Naive thymus-derived CD4-positive, alpha-beta T cell (primary cell): ENCODE results near the gene HOXB7. TPM values are rescaled to one million over a fixed set of nuclear protein-coding genes. Genes with fewer than 3 reads are reported as not detected.
A peak's percentile ranks its signal among the peaks of the same experiment; 100 is the strongest.

Experiments
- ATAC-seq: fragments of 150-1000 bp; cut with Tn5 transposase; 2 replicates; pipeline ENCODE4 v1.10.0; 2021; ENCODE audit warnings: mild to moderate bottlenecking, moderate library complexity
- CTCF ChIA-PET: fragments of 350-600 bp; sonication (Branson Sonifier 250); formaldehyde crosslinking; loops from one replicate; lab custom pipeline; 2021; ENCODE audit warnings: antibody characterized with exemption; lab: Charles Lee
- POLR2A ChIA-PET: fragments of 350-600 bp; sonication (Branson Sonifier 250); formaldehyde crosslinking; loops from one replicate; lab custom pipeline; 2021; ENCODE audit warnings: antibody characterized with exemption, inconsistent platforms; lab: Charles Lee
- DNase-seq, 9 donors: peaks; one replicate each; pipeline versions ENCODE4 v3.0.0 to v3.0.0-alpha.2; 2020 to 2022; ENCODE audit warnings: mixed read lengths in 1 of 9
- H3K27ac ChIP-seq: one replicate; pipeline ENCODE4 v1.7.0; 2013; ENCODE audit warnings: mild to moderate bottlenecking, low read depth, low read length, moderate library complexity
- H3K27me3 ChIP-seq, 2 donors: one replicate each; pipeline ENCODE4 v1.7.0; 2013; ENCODE audit warnings: low read length in 2 of 2, mild to moderate bottlenecking in 2 of 2, moderate library complexity in 2 of 2; ENCODE audit not compliant: control insufficient read depth in 2 of 2, insufficient read depth in 2 of 2
- H3K36me3 ChIP-seq, 3 experiments: 1 replicate in 2 of 3; 2 replicates in 1 of 3; pipeline ENCODE4 v1.7.0; 2013; ENCODE audit warnings: low read length in 3 of 3, mild to moderate bottlenecking in 3 of 3, moderate library complexity in 1 of 3; ENCODE audit not compliant: insufficient read depth in 3 of 3, control insufficient read depth in 2 of 3
- H3K4me1 ChIP-seq, 2 donors: one replicate each; pipeline ENCODE4 v1.7.0; 2013; ENCODE audit warnings: low read length in 2 of 2, mild to moderate bottlenecking in 2 of 2, moderate library complexity in 1 of 2; ENCODE audit not compliant: control insufficient read depth in 2 of 2, insufficient read depth in 2 of 2
- H3K4me3 ChIP-seq: 2 replicates; pipeline ENCODE4 v1.7.0; 2013; ENCODE audit warnings: mild to moderate bottlenecking, low read length
- H3K9me3 ChIP-seq, 3 experiments: 1 replicate in 2 of 3; 2 replicates in 1 of 3; pipeline ENCODE4 v1.7.0; 2013; ENCODE audit warnings: low read length in 3 of 3; ENCODE audit not compliant: control insufficient read depth in 2 of 3
- H3K27ac Mint-ChIP-seq, 9 donors: one replicate each; pipeline ENCODE4 v1.8.0; 2020 to 2022; ENCODE audit warnings: mixed read lengths in 9 of 9, mild to moderate bottlenecking in 8 of 9, moderate library complexity in 5 of 9, inconsistent platforms in 2 of 9
- H3K27me3 Mint-ChIP-seq, 5 donors: one replicate each; pipeline ENCODE4 v1.8.0; 2021 to 2022; ENCODE audit warnings: mixed read lengths in 5 of 5, mild to moderate bottlenecking in 1 of 5
- H3K36me3 Mint-ChIP-seq, 5 donors: one replicate each; pipeline ENCODE4 v1.8.0; 2020 to 2022; ENCODE audit warnings: mixed read lengths in 5 of 5, mild to moderate bottlenecking in 3 of 5, inconsistent platforms in 1 of 5
- H3K4me1 Mint-ChIP-seq, 7 donors: one replicate each; pipeline ENCODE4 v1.8.0; 2020 to 2022; ENCODE audit warnings: mixed read lengths in 7 of 7, mild to moderate bottlenecking in 3 of 7, inconsistent platforms in 1 of 7
- H3K4me3 Mint-ChIP-seq, 10 donors: one replicate each; pipeline ENCODE4 v1.8.0; 2020 to 2022; ENCODE audit warnings: mild to moderate bottlenecking in 10 of 10, mixed read lengths in 10 of 10, moderate library complexity in 6 of 10, inconsistent platforms in 2 of 10
- H3K9me3 Mint-ChIP-seq, 11 donors: one replicate each; pipeline ENCODE4 v1.8.0; 2020 to 2022; ENCODE audit warnings: mixed read lengths in 11 of 11, mild to moderate bottlenecking in 4 of 11, inconsistent platforms in 1 of 11, moderate library complexity in 1 of 11
- intact Hi-C, 2 donors: fragments of 100-400 bp; cut with micrococcal nuclease; formaldehyde crosslinking; loops; one replicate each; pipeline ENCODE4 v1.15.1; 2023
- polyA plus RNA-seq, 2 donors: library from polyadenylated mRNA; unstranded; fragments of 300-500 nt; fragmentation: Illumina TruSeq; gene quantifications; one replicate each; pipeline ENCODE4 v1.2.3, GENCODE V29; 2021
- total RNA-seq, 6 experiments: library from RNA in 5 of 6; stranded (reverse) in 5 of 6; gene quantifications; 1 replicate in 5 of 6; 2 replicates in 1 of 6; pipeline ENCODE4 v1.2.3 and lab custom pipeline; 2021 to 2026

HOXB7 gene
- total and polyA plus RNA-seq, 7 experiments from 2014 or later, result 0.31 TPM; not detected in 6

GRCh38 chr17:48642843-48643696 lies 32.3 kb upstream of the HOXB7 start:
- Histone ChIP-seq H3K9me3 (no peaks in the 10 kb centered on the region), H3K4me1 (peaks cover 0 to 12% of the 10 kb centered on the region in 2 donors), H3K36me3 (no peaks in the 10 kb centered on the region), H3K27me3 (peaks cover 0 to 47% of the 10 kb centered on the region in 2 donors), H3K4me3 (no peak overlapping the region), H3K27ac (no peak overlapping the region)
- peaks cover 0 to 3% (median 0%) of the 10 kb centered on the region in 11 donors for H3K9me3 Mint-ChIP-seq
- DNase-seq (no peak), ATAC-seq (no peak)
- intact Hi-C loops, result loop anchor here in 1 of 2 donors (5.0 kb wide), 1 partner anchor 84 kb away; the partner anchor contains the start of gene HOXB13
- H3K4me3 Mint-ChIP-seq, result peak overlapping the region in 1 of 10 donors; percentile 49
- CTCF ChIA-PET, result no interaction called here
- peaks cover 15 to 31% (median 20%) of the 10 kb centered on the region in 7 donors for H3K4me1 Mint-ChIP-seq
- peaks cover 78 to 97% (median 89%) of the 10 kb centered on the region in 5 donors for H3K27me3 Mint-ChIP-seq
- POLR2A ChIA-PET, result no interaction called here
- H3K36me3 Mint-ChIP-seq, result no peaks in the 10 kb centered on the region
- no peak overlapping the region for H3K27ac Mint-ChIP-seq

GRCh38 chr17:48642059-48642842 lies 31.4 kb upstream of the HOXB7 start:
- H3K4me3 Mint-ChIP-seq, result peak overlapping the region in 6 of 10 donors; percentile 25 to 52 (median 46)
- Histone ChIP-seq H3K36me3 (no peaks in the 10 kb centered on the region), H3K27me3 (peaks cover 0 to 45% of the 10 kb centered on the region in 2 donors), H3K27ac (no peak overlapping the region), H3K4me1 (peaks cover 0 to 12% of the 10 kb centered on the region in 2 donors), H3K9me3 (no peaks in the 10 kb centered on the region), H3K4me3 (no peak overlapping the region)
- H3K27me3 Mint-ChIP-seq, result peaks cover 79 to 98% (median 89%) of the 10 kb centered on the region in 5 donors
- peaks cover 9 to 24% (median 15%) of the 10 kb centered on the region in 7 donors for H3K4me1 Mint-ChIP-seq
- H3K27ac Mint-ChIP-seq, result no peak overlapping the region
- no peaks in the 10 kb centered on the region for H3K36me3 Mint-ChIP-seq
- POLR2A ChIA-PET, result no interaction called here
- ATAC-seq, result no peak
- CTCF ChIA-PET, result no interaction called here
- DNase-seq, result no peak
- peaks cover 0 to 3% (median 0%) of the 10 kb centered on the region in 11 donors for H3K9me3 Mint-ChIP-seq
- intact Hi-C loops, result loop anchor here in 1 of 2 donors (5.0 kb wide), 1 partner anchor 85 kb away; the partner anchor contains the start of gene HOXB13

- H3K27me3 ChIP-seq, result peaks cover 3 to 49% of the 10 kb centered on the region in 2 donors
Measured at GRCh38 chr17:48641541-48642058, 30.8 kb upstream of the HOXB7 start.

GRCh38 chr17:48640858-48641180 lies 30.0 kb upstream of the HOXB7 start:
- DNase-seq (no peak), ATAC-seq (no peak)
- H3K9me3 ChIP-seq, result no peaks in the 10 kb centered on the region
- Mint-ChIP-seq H3K4me1 (peaks cover 11 to 27% (median 18%) of the 10 kb centered on the region in 7 donors), H3K27me3 (peaks cover 88 to 100% (median 94%) of the 10 kb centered on the region in 5 donors), H3K36me3 (no peaks in the 10 kb centered on the region), H3K9me3 (peaks cover 0 to 3% (median 0%) of the 10 kb centered on the region in 11 donors), H3K4me3 (no peak overlapping the region), H3K27ac (no peak overlapping the region)
- POLR2A ChIA-PET, result no interaction called here
- CTCF ChIA-PET, result no interaction called here
- peaks cover 0 to 6% of the 10 kb centered on the region in 2 donors for H3K4me1 ChIP-seq
- no peak overlapping the region for H3K4me3 ChIP-seq
- peaks cover 3 to 48% of the 10 kb centered on the region in 2 donors for H3K27me3 ChIP-seq
- intact Hi-C loops, result loop anchor here in 1 of 2 donors (5.0 kb wide), 1 partner anchor 86 kb away; the partner anchor contains the start of gene HOXB13
- no peaks in the 10 kb centered on the region for H3K36me3 ChIP-seq
- no peak overlapping the region for H3K27ac ChIP-seq

More at GRCh38 chr17:48641541-48642058, 30.8 kb upstream of the HOXB7 start:
- POLR2A ChIA-PET, result no interaction called here
- peaks cover 0 to 12% of the 10 kb centered on the region in 2 donors for H3K4me1 ChIP-seq
- H3K36me3 Mint-ChIP-seq, result no peaks in the 10 kb centered on the region
- ATAC-seq (no peak), DNase-seq (no peak)
- H3K9me3 Mint-ChIP-seq, result peaks cover 0 to 2% (median 0%) of the 10 kb centered on the region in 11 donors
- no peaks in the 10 kb centered on the region for H3K36me3 ChIP-seq
- H3K4me1 Mint-ChIP-seq, result peaks cover 8 to 25% (median 14%) of the 10 kb centered on the region in 7 donors
- peaks cover 82 to 99% (median 91%) of the 10 kb centered on the region in 5 donors for H3K27me3 Mint-ChIP-seq
- H3K9me3 ChIP-seq, result no peaks in the 10 kb centered on the region
- CTCF ChIA-PET, result no interaction called here
- no peak overlapping the region for H3K27ac ChIP-seq
- intact Hi-C loops, result loop anchor here in 1 of 2 donors (5.0 kb wide), 1 partner anchor 86 kb away; the partner anchor contains the start of gene HOXB13
- no peak overlapping the region for H3K4me3 ChIP-seq
- no peak overlapping the region for H3K27ac Mint-ChIP-seq
- H3K4me3 Mint-ChIP-seq, result peak overlapping the region in 6 of 10 donors; percentile 17 to 52 (median 38)

- intact Hi-C loops, result loop anchor here in 1 of 2 donors (5.0 kb wide), 1 partner anchor 87 kb away; the partner anchor contains the start of gene HOXB13
- DNase-seq (no peak), ATAC-seq (no peak)
- Mint-ChIP-seq H3K4me3 (no peak overlapping the region), H3K4me1 (peaks cover 11 to 22% (median 16%) of the 10 kb centered on the region in 7 donors), H3K9me3 (peaks cover 0 to 3% (median 0%) of the 10 kb centered on the region in 11 donors), H3K27ac (no peak overlapping the region), H3K27me3 (peaks cover 84 to 100% (median 94%) of the 10 kb centered on the region in 5 donors), H3K36me3 (no peaks in the 10 kb centered on the region)
- Histone ChIP-seq H3K4me3 (no peak overlapping the region), H3K36me3 (no peaks in the 10 kb centered on the region), H3K9me3 (no peaks in the 10 kb centered on the region), H3K4me1 (peaks cover 0 to 6% of the 10 kb centered on the region in 2 donors), H3K27me3 (peaks cover 4 to 48% of the 10 kb centered on the region in 2 donors), H3K27ac (no peak overlapping the region)
- POLR2A ChIA-PET, result no interaction called here
- CTCF ChIA-PET, result no interaction called here
Measured at GRCh38 chr17:48639982-48640857, 29.4 kb upstream of the HOXB7 start.
